Activated CD8-positive, alpha-beta memory T cell treated with anti-CD3 and anti-CD28 coated beads, Interleukin-2, amount 50 U/mL, for 48 hours (primary cell): ENCODE results near the gene PODXL.
"Not testable (repeated sequence)": the region's sequence is repeated elsewhere in the genome, so short reads cannot be mapped to it uniquely, and the experiment has no call there.

ENCODE experiments used
- DNase-seq: peaks from one replicate; pipeline ENCODE4 v3.0.0-alpha.2; 2020

The PODXL gene

DNA sequence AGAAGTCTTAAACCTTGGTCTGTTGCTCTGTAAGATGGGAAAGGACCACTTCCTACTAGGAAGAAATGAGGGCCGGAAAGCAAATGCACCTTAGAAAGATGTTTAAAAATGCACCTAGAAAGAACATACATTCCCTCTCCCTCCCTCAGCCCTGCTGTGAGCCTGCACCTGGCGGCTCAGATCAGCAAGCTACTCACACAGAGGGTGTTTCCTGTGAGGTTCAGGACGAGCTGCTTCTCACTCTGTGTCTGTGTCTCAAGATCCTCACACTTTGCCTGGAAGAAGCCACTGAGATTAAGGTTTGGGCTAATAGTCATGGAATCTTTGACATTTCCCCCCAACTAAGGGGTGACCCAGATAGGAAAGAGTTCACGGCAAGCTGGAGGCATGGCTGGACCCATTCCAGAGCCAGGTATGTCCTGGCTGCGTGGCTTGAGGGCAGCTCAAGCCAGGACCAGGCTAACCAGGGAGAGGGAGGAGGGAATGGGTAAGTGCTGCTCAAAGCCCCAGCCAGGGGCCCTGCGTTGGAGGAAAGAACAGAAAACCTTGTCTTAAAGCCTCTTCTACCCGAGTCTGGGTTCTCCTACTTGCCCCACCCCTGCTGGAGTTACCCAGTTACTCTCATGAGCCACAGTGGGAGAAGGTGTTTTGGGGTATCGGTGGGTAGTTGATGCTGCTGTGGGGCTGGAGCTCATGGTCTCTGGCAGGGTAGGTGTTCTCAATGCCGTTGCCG lies 47.5 kb downstream of the PODXL start:
- DNase-seq: no peak

DNA sequence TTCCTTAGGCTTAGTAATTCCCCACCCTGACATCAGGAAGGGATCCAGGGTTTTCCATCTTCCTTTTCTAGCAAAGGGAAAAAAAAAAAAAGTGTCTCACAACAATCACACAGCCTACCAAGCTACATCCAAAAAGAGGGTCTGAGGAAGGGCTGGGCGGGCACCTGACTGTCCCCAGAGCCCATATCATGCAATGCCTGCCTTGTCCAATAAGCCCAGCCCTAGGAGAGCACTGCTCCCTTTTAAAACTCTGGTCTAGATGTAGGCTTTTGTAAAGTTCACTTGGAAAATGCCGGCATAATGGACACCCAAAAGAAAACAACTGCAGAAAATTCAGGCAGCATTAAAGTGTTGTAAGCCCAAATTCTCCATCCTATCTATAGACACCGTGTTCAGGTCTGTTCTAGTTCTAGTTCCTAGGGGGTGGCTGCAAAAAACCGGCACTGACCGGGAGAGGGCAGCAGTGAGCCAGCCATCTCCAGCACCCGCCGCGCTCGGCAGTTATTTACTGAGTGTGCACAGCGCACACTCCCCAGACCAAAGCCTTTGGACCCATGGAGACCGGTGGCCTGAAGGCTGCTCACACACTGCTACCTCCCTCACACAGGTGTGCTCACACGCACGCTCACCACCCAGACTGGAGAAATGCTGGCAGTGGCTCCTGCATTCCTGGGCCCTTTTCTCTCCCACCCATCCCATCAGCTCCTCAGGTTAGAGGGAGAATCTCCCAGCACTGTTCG lies 48.7 kb downstream of the PODXL start:
- peak; percentile 94 for DNase-seq

DNA sequence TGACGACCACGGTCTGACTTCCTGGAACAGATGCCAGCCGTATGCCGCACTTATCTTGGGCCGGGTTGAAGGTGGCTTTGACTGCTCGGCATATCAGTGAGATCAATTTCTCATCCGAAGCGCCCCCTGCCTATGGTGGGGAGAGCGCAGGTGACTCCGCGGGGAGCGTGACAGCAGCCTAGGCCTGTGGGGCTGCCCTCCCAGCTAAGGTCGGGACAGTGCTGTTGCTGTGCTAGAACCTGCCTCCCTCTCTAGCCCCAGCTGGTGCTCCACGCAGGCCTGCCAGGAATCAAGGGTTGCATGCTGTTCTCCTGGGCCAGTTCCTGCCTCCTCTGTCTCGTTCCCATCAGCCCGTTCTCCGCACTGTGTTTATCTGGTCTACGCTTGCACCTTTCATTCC lies 49.8 kb downstream of the PODXL start:
- no peak for DNase-seq

DNA sequence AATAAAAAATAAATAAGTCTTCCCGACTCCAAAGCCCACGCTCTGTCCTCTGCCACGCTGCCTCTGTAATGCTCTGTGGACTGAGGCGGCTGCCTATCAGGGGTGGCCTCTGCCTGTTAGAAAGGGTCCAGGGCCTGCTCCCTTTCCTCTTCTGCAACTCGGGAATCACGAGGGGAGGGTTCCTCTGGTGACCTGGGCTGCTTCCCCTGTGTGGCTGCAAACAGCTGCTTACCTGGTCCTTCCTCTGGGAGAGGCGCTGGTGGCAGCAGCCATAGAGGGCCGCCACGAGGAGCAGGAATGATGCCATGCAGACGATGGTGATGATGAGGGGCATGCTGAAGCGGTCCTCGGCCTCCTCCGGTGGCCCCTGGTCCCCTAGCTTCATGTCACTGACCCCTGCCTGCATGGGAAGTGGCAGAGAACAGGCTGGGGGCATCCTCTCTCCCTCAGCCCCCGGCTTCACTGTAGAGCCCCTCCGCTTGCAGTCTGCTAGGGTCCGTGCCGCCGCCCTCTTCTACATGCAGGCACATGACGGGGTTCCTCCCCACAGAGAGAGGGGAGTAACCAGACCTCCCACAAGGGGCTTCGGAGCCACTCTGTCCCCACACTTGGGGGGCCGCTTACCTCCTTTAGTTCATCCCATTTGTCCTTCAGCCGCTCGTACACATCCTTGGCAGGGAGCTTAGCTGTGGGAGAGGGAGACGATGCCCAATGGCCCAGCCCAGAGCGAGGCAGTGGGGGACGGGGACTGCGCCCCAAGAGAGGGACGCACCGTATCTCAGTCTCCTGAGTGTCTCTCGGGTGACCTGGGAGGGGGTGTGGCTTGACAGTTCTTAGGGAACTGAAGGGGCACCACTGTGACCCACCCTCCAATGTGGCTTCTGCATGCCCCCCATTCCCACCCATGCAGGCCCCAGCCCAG lies 50.5 kb downstream of the PODXL start:
- no peak for DNase-seq

DNA sequence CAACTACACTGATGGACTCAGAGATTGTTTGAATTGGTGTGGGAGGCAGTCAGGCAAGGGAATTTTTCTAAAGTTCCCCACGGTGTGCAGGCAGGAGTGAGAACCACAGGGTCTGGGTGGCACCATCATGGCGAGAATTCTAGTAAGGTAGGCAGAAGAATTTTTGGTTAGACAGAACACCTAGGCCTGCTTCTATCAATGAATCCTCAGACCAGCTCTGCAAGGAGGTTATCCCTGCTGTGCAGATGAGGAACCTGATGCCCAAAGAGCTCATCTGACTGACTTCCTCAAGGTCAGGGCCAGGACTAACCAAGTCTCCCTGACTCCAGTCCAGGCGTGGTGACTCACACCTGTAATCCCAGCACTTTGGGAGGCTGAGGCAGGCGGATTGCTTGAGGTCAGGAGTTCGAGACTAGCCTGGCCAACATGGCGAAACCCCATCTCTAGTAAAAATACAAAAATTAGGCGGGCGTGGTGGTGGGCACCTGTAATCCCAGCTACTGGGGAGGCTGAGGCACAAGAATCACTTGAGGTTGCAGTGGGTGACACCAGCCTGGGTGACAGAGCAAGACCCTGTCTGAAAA lies 51.3 kb downstream of the PODXL start:
- not testable (repeated sequence) for DNase-seq

DNA sequence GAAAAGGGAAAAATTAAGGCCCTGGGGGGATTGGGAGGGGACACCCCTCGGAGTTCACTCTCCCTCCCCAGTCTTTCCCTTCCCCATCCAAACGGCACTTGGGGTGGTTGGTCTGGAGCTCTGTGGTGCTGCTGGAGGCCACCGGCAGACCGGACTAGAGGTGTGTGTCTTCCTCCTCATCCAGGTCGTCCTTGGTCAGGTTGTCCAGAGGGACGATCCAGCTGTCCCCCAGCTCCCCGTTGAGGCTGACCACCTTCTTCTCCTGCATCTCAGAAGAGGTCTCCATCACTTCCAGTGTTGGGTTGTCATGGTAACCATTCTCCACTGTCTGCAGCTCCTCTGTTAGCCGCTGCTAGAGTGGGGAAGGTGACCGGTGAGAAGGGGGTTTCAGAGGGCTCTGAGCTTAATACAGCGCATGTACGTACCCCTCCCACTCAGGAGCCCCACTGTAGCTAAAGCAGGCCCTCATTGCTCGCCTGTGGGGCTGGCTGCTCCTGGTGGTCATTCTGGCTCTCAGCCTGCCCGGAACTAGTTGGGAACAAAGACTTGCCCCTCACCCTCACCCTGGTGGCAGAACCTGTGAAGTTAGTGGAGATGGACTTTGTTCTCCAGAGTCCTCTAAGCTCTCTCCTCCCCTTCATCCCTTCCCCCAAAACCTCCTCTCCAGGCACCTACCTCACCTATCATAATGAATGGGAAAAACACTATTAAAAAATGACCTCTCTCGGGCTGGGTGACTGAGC lies 52.1 kb downstream of the PODXL start:
- DNase-seq: no peak

DNA sequence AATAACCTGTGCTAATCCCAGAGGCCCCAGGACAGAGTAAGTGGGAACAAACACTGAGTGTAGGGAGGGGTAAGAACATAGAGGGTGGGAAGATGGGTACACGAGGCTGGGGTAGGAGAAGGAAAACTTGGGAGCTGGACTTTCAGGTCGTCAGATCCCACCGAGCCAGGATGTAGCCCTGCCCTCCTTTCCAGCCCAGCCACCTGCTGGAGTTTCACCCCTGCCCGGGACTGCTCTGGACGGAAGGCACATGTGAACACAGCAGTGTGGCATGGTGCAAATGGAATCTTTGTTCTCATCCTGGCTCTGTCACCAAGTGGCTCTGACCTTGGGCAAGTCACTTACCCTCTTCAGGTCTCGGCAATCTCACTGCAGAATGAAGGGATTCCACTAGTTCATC lies 52.8 kb downstream of the PODXL start:
- no peak for DNase-seq

DNA sequence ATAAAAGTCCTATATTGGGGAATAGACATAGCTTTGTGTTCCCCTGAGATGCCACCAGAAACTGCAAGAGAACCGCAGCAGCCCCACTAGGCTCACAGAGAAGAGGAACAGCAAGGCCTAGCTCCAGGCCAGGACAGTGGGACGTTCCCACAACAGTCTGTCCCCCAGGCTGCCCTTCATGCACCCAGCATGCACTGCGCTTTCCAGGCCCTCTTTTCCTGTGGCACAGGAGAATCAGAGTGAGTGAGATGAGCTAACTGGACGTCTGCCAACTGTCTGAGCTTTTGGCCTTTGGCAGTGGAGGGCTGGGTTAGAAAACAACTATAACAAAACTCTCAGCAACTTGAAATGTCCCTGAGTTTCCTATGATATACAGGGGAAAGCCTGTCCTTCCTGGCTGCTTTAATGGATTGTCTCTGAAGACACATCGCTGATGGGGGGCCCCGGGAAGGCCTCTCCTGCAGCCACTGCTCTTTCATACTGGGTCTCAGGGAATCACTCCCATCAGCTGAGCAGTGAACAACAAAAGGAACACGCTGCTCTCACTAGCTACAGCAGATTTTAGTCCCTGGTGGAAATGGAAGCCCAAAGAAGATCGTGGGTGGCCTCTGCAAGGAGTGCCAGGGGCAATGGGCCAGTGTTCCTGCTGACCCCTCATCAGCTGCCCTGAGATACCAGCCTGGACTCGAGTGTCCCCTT lies 53.5 kb downstream of the PODXL start:
- no peak for DNase-seq

DNA sequence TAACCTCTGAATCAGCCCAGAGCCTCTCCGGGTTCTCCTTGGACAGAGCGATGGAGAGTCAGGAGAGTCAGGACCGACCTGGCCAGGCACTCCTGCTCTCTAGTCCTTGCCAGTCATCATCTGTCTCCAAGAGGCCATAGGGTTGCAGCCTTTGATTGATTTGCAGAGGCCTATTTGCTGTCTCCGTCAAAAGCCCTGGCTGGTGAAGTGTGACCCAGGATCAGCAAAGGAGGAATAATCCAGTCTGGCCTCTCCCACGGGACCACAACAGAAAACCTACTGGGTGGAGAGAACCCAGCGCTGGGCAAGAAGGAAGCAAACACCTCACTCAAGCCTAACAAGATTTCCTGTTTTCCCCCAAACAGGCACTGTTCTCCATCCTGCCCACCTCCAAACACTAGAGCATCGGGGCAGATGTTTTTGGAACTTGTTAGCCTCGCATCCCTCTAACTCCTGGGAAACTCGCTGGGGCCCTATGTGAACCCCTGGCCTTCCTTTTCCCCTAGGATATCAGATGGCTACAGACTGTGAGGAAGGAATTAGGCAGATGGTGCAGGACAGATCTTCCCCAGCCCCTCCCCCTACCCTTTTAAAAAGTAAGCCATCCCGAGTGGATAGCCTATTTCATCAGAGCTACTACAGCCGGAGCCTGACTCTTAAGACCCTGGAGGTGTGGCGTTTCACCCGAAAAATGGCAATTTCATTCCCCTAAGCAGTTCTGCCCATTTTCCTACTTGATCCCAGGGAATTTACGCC lies 54.3 kb downstream of the PODXL start:
- no peak for DNase-seq

DNA sequence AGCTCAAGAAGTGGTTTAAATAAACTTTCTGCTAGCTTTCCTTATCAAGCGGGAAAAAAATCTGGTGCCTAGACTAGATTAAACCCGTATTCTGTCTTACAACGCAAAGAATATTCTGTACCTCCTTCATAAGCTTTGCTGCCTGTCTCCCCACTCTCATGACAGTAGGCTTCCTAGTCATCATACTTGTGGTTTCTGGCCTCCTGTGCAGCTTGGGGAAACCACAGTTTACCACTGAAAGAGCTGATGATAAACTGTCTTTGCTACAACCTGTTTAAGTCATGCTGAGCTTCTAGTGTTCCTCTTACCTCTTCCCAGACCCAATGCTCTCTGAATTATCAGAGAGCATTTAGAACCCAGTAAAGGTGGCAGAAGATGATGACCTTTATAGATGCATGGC lies 55.0 kb downstream of the PODXL start:
- DNase-seq: no peak

DNA sequence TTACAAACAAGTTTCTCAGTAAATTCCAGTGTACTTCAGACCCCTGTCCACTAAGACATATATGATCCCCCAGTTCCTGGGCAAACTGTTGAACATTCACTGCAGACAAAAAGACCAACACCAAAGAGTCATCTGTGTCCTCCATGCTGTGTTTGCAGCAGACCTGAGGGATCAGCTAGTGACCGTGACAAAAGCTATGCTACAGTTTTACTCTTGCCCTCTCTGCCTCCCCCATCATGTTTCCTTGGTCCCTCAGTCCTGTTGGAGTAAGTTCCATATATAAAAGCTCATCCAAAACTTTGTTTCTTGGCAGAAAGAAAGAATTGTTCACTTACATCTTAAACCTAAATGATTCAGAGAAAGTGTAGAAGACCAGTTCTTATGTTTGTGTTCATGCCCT lies 56.1 kb downstream of the PODXL start:
- no peak for DNase-seq

DNA sequence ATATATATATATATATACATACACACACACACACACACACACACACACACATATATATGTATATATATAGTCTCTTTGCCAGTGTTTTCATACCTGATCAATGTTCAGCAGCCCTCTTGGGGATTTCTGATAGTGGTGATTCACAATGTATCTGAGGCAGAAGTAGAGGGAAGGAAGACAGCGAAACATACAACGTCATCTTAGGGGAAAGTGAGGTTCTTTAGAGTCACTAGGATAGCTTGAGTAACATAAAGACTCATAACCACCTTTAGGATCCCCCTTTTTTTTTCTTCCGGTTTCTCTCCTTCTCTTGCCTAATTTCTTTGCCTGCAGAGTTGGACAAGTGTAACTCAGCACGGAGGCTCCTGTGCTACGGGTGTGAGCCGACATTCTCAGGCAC lies 56.6 kb downstream of the PODXL start:
- DNase-seq: no peak

DNA sequence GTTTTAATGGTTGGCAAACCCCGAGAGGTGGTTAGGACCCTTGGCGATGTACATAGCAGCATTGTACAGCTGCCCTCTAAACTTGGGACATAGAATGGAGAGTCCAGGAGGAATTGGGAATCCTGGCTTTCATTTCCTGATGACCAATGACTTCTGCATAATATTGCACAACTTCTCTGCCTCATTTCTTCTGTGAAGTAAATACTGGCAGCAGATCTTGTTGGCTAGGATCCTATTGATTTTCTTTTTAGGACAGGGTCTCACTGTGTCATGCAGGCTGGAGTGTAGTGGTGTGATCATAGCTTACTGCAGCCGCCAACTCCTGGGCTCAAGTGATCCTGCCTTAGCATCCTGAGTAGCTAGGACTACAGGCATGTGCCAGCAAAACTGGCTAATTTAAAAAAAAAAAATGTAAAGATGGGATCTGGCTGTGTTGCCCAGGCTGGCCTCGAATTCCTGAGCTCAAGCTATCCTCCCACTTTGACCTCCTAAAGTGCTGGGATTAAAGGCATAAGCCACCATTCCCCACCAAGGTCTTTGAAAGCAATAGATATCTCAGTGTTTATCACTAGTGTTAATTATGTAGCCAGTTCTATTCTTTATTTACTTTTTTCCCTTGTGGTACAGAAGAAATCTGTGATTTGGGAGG lies 58.1 kb downstream of the PODXL start:
- no peak for DNase-seq

DNA sequence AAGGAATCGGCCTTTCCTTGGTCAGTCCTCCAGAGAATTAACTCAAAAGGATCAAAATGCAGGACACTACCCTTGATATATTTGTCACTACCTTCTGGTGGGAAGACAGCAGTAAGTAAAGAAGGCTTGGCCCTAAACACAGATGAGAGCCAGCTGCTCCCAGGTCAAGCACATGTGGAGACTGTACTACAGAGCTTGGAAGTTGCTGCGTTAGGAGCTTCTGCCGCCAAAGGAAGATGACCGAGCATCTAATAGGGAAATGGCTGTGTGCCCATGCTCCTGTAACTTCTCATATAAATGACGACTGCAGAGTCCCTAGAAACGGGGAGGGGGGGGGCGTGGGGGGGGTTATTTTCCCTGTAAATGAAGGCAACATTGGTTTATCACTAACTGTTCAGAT lies 59.0 kb downstream of the PODXL start:
- no peak for DNase-seq

DNA sequence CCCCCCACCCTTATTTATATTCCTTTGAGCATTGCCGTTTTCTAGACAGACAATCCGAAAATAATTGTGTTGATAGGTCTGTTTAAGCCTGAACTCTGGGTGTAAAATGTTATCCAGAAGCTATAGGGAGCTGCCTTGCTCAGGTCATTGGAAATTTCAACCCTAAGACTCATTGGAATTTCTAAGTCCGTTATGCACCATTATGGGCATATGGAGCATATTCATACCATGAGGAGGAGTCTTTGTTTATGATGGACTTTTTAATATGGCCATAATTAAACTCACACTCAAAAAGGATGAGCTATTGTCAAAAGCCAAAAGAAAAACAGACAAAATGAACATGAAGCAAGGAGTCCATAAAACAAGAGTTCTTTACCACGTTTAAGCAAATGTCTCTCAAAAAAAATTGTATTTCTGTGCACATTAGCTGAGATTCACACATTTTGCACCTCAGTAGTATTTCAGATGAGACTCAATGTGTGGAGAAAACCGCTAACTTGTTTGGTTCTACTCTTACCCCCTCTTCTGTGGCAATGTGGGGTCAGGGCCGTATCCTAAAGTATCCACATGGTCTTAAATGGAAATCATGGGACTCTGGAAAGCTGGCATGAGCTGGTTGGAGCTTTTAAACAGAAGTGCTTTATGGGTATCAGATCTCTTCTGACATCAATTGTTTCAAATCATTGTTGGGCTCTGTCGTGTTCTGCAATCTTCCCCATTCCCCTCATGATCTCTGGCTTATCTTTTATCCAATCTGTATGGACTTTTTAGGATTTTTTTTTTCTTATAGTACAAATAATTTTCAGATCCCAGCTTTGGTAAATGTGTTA lies 60.5 kb downstream of the PODXL start:
- DNase-seq: no peak

DNA sequence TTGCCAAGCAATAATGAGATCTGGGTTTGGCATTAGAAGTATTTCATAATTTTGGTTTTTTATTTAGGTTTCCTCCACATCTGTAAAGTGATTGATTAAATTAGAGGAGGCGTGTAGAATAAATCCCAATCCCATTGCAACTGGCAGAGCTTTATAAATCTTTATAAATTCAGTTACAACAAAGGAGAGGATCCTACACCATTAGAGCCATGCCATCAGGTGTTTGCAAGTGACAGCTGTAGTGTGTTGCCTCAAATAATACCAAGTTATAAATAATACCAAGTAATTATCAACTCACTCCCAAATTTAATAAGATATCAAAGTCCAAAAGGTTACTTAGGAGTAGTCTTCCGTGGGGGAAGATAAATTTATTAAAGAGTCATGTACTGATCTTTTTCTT lies 62.2 kb downstream of the PODXL start:
- no peak for DNase-seq

DNA sequence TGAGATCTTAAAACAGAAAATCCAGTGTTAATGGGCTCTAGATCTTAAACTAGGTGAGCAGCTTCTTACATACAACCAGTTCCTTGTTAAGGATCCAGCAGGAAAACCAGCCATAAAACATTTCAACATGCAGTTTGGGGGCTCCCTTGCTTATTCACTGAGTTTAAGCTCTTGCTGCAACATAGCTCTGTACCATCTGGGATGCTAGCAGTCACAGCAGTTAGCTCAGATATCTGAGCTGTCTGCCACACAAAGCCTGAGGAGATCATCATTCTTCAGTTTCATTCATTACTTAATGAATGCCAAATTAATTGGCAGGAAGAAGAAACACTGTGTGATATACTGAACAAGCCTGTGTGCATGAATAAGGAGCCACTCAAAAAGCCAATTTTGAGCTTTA lies 62.8 kb downstream of the PODXL start:
- DNase-seq: no peak

DNA sequence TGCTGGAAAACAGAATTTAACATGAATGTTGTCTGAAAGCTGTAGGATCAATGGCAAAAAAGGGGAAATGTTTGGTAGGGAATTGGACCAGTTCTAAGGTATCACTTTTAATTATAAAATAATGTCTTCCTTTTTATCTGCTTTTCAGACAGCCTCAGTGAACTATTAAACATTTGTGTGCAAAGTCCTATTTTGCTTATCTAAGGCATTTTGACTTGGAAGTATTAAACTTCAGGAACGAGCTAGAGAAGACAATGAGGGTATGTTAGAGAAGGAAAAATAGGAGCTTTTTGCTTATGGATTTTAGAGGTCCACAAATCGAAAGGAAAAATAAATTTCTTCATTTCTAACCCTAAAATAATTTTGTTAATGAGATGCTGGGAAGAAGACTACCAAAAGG lies 63.3 kb downstream of the PODXL start:
- DNase-seq: no peak

DNA sequence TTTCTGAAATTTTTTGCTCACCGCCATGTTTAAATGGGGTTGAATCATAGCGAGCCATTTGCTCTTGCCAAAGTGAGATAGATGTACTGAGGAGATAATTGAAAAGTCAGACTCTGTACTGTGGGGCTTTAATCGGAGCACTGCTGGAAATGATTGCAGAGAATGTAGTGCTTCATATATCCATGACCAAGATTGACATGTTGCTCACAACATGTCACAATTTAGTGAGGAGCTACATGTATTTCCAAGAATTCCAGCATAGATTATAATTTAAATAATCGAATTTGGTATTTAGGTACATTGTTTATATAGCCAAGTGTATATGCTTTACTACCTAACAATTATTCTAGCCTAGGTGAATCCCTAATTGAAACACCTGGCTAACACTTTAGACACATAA lies 66.5 kb downstream of the PODXL start:
- DNase-seq: no peak

DNA sequence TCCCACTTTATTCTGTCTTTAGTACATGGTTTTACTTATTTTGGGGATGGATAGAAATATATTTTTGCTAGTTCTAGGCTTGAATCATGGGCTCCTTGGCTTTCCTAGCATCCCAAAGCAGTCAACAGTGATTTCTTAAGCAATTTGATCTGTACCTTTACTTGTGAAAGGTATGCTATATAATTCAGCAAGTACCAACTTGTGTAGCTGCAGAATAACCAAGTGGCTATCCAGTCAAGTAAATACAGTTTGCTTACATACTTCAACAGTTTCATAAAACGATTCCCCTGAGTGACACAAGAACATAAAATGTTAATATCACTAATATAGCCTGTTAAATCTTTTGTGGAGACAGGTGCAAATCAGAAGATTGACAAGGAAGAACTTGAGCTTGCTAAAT lies 67.2 kb downstream of the PODXL start:
- no peak for DNase-seq
